GM19328 (cell line): Measurements from ENCODE around the gene AP4M1.
A peak's percentile ranks its signal among the peaks of the same experiment; 100 is the strongest.
"Not testable (repeated sequence)": the region's sequence is repeated elsewhere in the genome, so short reads cannot be mapped to it uniquely, and the experiment has no call there.

Experiments
- ATAC-seq: cut with Tn5 transposase; IDR thresholded peaks from one replicate; pipeline ENCODE4 v1.9.1; 2021; ENCODE audit warnings: mild to moderate bottlenecking, moderate library complexity; ENCODE audit not compliant: unreplicated experiment

AP4M1 gene

DNA sequence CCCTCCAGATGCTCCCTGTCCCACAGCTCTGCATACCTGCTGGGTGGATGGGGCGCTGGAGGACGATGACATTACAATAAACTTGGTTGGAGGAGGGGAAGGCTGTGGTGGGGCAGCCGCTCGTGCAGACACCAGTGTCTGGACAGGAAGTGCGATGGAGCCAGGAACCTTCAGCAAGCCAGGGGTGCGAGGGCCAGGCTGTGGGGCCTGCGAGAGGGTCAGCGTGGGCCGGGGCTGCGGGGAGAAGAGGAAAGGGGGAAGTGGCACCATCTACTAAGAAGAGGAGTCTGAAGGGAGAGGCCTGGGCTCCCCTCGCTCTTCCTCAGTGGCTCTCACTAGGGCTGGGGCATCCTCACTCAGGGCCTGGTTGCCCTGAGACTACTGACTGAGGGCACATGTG lies 6.4 kb downstream of the AP4M1 start:
- no peak for ATAC-seq

DNA sequence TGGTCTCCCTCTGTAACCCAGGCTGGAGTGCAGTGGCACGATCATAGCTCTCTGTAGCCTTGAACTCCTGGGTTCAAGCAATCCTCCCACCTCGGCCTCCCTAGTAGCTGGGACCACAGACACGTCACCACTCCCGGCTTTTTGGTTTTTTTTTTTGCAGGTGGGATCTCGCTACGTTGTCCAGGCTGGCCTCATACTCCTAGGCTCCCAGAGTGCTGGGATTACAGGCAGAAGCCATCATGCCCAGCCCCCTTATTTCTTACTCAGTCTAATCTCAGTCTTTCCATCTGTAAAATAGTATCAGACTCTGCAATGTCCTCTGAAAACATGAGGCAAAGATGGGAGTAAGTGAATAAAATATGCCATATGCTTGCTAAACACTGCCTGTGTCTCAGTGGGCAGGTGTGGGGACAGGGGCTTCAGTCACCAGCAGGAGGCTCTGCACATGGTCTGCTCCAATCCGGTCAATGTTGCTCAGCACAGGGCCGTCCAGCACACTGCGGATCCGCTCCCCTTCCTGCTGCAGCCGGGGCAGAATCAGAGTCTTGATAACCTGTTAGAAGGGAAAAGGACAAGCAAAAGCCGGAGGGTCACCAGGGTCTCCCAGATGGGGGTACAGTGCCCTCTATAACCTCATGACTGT lies 8.2 kb downstream of the AP4M1 start:
- ATAC-seq = no peak

DNA sequence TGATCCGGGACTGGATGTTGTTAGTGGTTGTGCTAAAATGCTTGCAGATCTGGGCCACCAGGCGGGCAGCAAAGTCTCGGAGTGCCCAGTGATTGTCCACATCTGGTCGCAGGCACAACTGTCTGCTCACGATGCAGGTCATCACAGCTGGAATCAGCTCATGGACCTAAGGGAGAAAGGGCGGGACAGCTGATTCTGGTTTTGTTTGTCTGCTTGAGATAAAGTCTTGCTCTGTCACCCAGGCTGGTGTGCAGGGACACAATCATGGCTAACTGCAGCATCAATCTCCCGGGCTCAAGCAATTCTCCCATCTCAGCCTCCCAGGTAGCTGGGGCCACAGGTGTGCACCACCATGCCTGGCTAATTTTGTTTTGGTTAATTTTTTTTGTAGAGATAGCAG lies 9.7 kb downstream of the AP4M1 start:
- ATAC-seq = no peak

DNA sequence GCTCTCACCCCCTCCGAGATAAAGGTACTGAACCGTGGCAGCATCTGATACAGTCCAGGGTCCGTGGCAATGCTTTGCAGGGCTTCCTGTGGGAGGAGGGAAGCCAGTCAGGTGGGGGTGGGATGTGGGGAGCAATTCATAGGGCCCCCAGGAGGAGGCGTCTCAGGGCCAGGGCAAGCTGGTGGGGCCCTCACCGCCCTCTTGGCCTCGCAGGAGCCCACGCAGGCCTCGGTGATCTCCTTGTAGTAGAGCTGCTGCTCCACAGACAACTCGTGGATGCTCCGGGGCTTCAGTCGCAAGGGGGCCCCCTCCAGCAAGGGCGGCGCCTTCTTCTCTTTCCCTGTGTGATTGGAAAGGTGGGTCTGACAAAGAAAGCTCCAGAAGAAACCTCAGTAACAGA lies 10.5 kb downstream of the AP4M1 start:
- ATAC-seq = no peak

DNA sequence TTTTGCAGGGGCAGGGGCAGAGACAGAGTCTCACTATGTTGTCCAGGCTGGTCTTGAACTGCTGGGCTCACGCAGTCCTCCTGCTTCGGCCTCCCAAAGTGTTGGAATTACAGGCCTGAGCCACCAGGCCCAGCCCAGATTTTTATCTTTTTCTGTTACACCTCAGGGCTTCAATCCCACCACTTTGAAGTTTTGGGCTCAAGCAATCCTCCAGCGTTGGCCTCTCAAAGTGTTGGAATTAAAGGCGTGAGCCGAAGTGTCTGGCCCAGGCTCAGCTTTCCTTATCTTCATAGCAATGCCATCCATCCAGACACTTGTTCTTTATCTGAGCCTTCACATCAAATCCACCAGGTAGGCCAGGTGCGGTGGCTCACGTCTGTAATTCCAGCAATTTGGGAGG lies 13.6 kb downstream of the AP4M1 start:
- ATAC-seq = no peak

DNA sequence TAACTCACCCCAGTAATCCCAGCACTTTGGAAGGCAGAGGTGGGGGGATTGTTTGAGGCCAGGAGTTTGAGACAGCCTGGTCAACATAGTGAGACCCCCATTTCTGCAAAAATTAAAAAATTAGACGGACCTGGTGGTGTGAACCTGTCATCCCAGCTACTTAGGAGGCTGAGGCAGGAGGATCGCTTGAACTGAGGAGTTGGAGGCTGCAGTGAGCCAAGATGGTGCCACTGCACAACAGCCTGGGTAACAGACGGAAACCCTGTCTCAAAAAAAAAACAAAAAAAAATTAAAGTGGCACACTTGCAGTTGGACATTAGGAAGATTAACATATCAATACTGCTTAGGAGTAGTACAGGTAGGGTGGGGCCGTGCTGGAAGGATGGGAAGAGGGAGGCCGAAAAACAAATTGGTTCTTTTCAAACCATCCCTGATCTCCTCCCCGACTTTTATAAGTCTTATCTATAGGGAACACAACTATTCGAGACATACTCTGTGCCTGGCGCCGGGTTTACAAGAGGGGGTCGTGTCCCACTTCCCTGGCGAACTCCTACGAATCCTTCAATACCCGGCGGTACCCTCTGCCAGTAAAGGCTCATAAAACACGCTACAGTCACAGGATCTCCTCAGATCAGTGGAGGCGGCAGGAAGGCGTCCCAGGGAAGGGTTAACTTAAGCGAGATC lies 17.1 kb downstream of the AP4M1 start:
- ATAC-seq = no peak

DNA sequence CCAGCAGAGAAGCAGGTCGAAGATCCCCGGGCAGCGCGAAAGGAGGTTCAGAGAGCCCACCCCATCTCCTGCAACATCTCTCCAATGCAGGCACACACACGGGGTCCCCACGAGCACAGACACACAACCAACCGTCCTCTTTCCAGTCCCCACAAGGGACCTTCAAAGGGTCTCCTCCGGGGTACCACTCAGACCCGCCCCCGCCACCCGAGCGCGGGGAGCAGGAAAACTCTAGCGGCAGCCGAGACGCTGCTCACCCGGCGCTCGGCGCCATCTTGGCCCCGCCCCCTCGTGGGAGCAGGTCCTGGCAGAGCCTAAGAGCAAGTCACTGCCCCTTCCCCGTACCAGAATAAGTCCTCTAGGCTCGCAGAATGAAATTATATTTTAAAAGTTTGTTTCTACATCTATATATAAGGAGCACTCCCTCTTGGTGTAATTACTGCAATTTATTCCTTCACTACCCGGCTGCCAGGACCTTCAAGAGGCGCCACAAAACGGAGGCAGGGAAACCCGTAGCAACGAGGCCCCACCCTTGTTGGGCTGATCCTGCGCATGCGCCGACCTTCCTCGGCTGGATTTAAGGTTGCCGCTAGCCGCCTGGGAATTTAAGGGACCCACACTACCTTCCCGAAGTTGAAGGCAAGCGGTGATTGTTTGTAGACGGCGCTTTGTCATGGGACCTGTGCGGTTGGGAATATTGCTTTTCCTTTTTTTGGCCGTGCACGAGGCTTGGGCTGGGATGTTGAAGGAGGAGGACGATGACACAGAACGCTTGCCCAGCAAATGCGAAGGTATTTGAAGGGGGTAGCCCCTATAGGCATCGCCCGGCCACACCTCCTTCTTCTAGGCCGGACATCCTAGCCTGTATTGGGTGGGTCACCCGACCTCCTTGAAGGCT lies 17.9 kb downstream of the AP4M1 start, which contains the start of the genes CNPY4 and TAF6:
CNPY4 (plus strand) TSS at position 563 of the 898 bp plus-strand sequence; CDS start at position 674, 111 bp downstream.
TAF6 (minus strand) TSS at position 287 of the 898 bp plus-strand sequence. CDS start 5,149 bp downstream, outside the sequence.
- ATAC-seq = peak; percentile 64

DNA sequence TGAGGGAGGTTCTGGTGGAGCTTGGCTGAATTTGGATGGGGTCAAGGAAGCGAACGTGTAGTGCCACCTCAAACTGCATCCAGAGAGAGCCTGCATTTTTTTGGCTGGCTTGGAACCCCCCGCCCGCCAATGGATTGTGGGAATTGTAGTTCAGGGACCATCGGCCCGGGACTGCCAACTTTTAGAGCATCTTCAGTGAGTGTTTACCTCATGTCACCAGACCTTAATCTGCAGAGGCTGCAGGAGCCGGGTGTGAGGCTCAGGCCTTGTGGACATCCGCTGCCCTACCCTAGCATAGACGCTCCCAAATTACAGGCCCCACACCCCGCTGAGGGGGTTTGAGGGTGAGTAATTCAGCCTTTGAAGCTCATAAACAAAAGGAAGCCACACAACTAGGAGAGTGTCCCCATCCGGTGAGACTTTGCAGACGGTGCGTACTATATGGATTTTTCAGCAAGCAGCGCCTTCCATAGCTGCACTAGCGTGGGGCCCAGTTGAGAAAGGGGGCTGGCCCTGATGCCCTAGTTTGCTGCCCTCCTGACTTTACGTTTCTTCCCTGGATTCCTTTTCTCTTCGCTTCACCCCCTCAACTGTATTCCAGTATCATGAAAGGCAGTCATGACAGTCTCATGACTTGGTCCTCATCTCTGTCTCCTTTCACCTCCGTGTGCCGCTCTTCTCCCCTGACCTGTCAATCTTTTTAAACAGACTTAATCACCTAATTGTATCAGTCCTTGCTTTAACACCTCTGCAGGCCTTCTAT lies 18.7 kb downstream of the AP4M1 start:
- ATAC-seq = peak; percentile 15

DNA sequence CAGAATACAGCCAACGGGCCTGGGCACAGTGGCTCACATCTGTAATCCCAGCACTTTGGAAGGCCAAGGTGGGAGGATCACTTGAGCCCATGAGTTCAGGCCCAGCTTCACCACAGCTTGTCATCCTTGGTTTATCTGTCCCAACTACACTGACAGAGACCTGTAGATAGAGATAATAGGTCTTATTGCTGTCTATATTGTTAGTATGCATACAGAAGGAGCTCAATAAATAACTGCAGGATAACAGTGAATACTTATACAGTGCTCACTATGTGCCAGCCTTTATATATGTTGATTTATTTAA lies 19.2 kb downstream of the AP4M1 start:
- ATAC-seq = no peak

DNA sequence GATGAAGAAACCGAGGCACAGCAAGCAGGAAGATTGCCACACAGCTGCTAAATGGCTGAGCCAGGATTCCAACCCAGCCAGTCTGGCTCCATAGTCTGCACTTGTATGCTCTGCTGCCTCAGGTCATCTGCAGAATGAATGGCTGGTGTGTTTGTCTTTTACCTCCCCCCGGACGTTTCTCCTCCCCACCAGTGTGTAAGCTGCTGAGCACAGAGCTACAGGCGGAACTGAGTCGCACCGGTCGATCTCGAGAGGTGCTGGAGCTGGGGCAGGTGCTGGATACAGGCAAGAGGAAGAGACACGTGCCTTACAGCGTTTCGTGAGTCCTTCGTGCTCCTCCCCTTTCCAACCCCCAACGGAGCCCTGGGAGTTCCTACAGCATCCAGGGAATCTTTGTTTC lies 20.6 kb downstream of the AP4M1 start:
- ATAC-seq = no peak

DNA sequence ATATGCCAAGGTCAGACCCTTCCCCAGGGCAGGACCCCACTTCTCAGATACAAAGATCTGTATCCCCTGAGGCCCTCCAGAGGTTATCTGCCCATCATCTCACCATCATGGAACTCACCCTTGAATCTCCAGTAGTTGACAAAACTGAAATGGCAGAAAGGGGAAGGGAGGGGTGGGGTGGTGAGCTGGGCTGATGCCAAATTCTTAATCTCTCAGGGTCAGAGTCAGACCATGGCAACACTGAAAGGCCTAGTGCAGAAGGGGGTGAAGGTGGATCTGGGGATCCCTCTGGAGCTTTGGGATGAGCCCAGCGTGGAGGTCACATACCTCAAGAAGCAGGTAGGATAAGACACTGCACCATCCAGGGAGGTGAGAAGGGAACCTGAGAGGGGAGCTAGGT lies 21.1 kb downstream of the AP4M1 start:
- ATAC-seq = no peak

DNA sequence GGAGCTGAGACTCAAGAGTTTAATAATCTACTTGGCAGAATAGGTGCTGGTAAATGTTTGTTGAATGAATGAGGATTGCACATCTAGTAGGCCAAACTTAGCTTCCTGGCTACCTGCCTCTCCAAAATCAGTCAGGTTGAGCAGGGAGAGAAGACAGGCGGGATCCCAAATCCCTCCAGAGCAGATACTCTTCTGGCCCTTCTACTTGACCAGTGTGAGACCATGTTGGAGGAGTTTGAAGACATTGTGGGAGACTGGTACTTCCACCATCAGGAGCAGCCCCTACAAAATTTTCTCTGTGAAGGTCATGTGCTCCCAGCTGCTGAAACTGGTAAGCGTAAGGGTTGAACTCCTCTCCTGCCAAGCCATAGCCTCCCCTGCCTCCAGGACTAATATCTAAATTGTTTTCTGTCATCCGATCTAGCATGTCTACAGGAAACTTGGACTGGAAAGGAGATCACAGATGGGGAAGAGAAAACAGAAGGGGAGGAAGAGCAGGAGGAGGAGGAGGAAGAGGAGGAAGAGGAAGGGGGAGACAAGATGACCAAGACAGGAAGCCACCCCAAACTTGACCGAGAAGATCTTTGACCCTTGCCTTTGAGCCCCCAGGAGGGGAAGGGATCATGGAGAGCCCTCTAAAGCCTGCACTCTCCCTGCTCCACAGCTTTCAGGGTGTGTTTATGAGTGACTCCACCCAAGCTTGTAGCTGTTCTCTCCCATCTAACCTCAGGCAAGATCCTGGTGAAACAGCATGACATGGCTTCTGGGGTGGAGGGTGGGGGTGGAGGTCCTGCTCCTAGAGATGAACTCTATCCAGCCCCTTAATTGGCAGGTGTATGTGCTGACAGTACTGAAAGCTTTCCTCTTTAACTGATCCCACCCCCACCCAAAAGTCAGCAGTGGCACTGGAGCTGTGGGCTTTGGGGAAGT lies 23.1 kb downstream of the AP4M1 start:
- no peak for ATAC-seq

DNA sequence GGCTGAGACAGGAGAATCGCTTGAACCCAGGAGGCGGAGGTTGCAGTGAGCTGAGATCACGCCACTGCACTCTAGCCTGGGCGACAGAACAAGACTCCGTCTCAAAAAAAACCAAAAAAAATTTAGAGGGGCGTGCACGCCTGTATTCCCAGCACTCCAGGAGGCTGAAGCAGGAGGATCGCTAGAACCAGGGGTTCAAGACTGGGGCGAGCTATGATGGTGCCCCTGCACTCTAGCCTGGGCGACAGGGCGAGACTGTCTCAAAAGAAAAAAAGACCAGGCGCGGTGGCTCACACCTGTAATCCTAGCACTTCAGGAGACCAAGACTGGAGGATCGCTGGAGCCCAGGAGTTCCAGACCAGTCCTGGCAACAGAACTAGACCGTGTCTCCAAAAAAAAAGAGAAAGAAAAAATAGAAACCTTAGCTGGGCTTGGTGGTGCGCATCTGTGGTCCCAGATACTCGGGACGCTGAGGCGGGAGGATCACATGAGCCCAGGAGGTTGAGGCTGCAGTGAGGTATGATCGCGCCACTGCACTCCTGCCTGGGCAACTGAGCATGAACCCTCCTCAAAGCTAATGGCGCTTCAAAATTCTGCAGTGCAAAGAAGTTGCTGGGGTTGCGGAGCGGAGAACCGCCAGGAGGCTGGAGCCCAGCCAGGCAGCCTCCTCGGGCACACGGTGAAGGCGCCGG lies 24.9 kb downstream of the AP4M1 start:
- peak; percentile 52 for ATAC-seq

DNA sequence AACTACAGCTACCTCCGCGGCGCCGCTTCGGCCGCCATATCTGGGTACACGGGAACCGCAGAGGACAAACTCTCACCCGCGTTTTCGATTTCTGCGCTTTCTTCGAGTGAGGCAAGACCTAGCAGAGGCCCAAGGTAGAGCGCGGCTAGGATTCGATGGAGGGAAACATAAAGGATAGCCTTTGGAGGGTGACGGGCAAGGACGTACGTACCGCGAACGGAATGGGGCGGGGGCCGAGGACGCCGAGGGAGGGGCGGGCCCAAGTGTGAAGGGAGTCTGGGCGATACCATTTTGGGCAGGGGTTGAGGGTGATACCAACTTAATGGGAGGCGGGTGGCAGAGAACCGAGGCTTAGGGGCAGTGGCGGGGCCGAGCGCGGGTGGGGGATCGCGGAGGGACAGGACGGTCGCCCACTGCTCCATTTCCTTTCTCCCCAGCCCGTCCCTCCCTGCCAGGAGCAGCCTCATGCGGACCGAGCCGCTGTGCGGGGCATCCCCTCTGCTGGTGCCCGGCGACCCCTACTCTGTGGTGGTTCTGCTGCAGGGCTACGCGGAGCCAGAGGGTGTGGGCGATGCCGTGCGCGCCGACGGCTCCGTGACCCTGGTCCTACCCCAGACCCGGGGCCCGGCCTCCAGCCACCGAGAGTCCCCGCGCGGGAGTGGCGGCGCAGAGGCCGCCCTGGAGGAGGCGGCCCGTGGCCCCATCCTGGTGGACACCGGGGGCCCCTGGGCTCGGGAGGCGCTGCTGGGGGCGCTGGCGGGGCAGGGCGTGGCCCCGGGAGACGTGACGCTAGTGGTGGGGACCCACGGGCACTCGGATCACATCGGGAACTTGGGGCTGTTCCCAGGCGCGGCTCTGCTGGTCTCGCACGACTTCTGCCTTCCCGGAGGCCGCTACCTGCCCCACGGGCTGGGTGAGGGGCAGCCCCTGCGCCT lies 25.8 kb downstream of the AP4M1 start, which contains the start of gene MBLAC1:
MBLAC1 (plus strand) TSS at position 37 of the 935 bp plus-strand sequence; CDS start at position 466, 429 bp downstream.
- peak; percentile 58 for ATAC-seq

DNA sequence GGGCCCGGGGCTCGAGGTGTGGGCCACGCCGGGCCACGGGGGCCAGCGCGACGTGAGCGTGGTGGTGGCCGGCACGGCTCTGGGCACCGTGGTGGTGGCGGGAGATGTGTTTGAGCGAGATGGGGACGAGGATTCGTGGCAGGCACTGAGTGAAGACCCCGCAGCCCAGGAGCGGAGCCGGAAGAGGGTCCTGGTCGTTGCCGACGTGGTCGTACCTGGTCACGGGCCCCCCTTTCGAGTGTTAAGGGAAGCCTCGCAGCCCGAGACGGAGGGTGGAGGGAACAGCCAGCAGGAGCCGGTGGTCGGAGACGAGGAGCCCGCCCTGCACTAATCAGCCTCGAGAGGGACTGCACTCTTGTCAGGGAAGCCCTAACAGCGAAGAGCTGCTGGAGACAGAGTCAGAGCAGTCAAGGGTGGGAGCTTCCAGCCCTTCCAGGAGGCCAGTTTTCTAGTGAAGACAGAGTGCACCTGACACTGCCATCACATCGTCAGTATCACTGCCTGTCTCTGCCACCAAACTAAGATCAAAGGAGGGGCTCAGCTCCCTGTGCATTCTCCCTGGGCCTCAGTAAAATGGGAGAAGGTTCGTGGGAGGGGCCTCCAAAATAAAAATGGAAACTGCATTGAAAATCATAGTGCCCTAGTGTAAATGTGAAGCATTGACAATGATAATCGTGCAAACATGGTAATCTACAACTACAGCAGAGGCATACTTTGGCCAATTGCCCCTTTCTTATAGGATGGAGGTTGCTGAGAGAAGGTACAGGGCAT lies 26.6 kb downstream of the AP4M1 start:
- ATAC-seq = no peak

DNA sequence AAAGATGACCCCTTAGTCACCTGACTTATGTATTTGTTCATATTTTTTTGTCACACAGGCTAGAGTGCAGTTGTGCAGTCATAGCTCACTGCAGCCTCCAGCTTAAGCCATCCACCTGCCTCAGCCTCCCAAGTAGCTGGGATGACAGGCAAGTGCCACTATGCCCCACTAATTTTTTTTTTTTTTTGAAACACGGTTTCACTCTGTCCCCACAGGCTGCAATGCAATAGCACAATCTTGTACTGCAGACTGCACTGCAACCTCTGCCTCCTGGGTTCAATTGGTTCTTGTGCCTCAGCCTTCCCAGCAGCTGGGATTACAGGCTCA lies 27.2 kb downstream of the AP4M1 start:
- no peak for ATAC-seq

DNA sequence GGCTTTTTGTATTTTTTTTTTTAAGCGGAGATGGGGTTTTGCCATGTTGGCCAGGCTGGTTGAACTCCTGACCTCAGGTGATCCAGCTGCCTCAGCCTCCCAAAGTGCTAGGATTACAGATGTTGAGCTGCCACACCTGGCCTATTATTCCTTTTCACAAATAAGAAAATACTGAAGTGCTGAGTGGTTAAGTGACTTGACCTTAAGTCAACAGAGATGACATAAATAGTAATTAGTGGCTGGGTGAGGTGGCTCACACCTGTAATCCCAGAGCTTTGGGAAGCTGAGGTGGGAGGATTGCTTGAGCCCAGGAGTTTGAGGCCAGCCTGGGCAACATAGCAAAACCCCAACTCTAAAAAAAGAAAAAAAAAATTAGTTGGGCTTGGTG lies 28.8 kb downstream of the AP4M1 start:
- not testable (repeated sequence) for ATAC-seq
